RWPE1 (cell line): ENCODE data around the gene COL27A1.

Experiments used
- CTCF ChIA-PET: fragments of 350-600 bp; sonication (Branson Sonifier 250); formaldehyde crosslinking; extraction: SDS; loops from one replicate; lab custom pipeline; 2021; lab: Yijun Ruan, JAX
- POLR2A ChIA-PET: fragments of 400-600 bp; formaldehyde crosslinking; extraction: SDS; loops from one replicate; lab custom pipeline; 2020; ENCODE audit warnings: antibody characterized with exemption; ENCODE audit not compliant: low non-redundant PET; lab: Yijun Ruan, JAX
- DNase-seq: peaks from one replicate; pipeline ENCODE4 v3.0.0; 2012; ENCODE audit warnings: low spot score
- H3K27ac ChIP-seq: fragments of 450-650 bp; 2 replicates; pipeline ENCODE4 v1.5.1; 2017
- CTCF ChIP-seq: fragments of 450-650 bp; conservative IDR thresholded peaks from 2 replicates; pipeline ENCODE4 v1.5.1; 2017; ENCODE audit warnings: low read depth, mild to moderate bottlenecking

The COL27A1 gene

GRCh38 chr9:114314256-114314867 lies 159.0 kb downstream of the COL27A1 start:
- CTCF ChIA-PET = interaction anchor here (0.8 to 1.6 kb wide), 4 partner anchors 23 to 206 kb away, joined by 3 to 6 read pairs (median 4); no protein-coding TSS in a partner anchor
- TF ChIP-seq CTCF = no peak
- no peak overlapping the region for H3K27ac ChIP-seq
- no peak for DNase-seq
- POLR2A ChIA-PET = no interaction called here

- DNase-seq = no peak
- CTCF ChIA-PET = interaction anchor here (0.6 to 1.6 kb wide), 4 partner anchors 24 to 507 kb away, joined by 3 to 6 read pairs (median 4); no protein-coding TSS in a partner anchor
- POLR2A ChIA-PET = no interaction called here
- TF ChIP-seq CTCF = no peak
- H3K27ac ChIP-seq = no peak overlapping the region
Observed at GRCh38 chr9:114314881-114315722, 159.8 kb downstream of the COL27A1 start.

- ChIA-PET CTCF (interaction anchor here (0.6 to 1.5 kb wide), 2 partner anchors 161 to 508 kb away, joined by 4 to 5 read pairs; partner anchors contain the start of gene COL27A1), POLR2A (no interaction called here)
- TF ChIP-seq CTCF = no peak
- H3K27ac ChIP-seq = no peak overlapping the region
- DNase-seq = no peak
Observed at GRCh38 chr9:114315723-114316363, 160.5 kb downstream of the COL27A1 start.

GRCh38 chr9:114316605-114317230 lies 161.4 kb downstream of the COL27A1 start:
- H3K27ac ChIP-seq = no peak overlapping the region
- CTCF ChIA-PET = interaction anchor here (0.6 to 1.5 kb wide), 2 partner anchors 71 to 162 kb away, joined by 3 to 4 read pairs; partner anchors contain the start of gene COL27A1
- DNase-seq = no peak
- TF ChIP-seq CTCF = no peak
- POLR2A ChIA-PET = no interaction called here

GRCh38 chr9:114317665-114318357 lies 162.5 kb downstream of the COL27A1 start:
- DNase-seq = no peak
- TF ChIP-seq CTCF = no peak
- ChIA-PET CTCF (interaction anchor here (0.7 kb wide), 1 partner anchor 427 kb away, joined by 8 read pairs; no protein-coding TSS in a partner anchor), POLR2A (no interaction called here)
- H3K27ac ChIP-seq = no peak overlapping the region
